GM23338 (cell line): ENCODE results near the gene AGAP1. TPM values are rescaled to one million over a fixed set of nuclear protein-coding genes. Genes with fewer than 3 reads are reported as not detected.

Experiments
- ATAC-seq: fragments of 200-7000 bp; cut with Tn5 transposase; 3 replicates; pipeline ENCODE4 v1.9.1; 2020
- DNase-seq: peaks from one replicate; pipeline ENCODE4 v3.0.0-alpha.2; 2015; ENCODE audit warnings: low spot score
- H2AFZ ChIP-seq: fragments of 200-600 bp; sonication (generic); 2 replicates; pipeline ENCODE4 v1.8.0; 2016; ENCODE audit warnings: antibody characterized with exemption, mild to moderate bottlenecking, moderate library complexity
- H3F3A ChIP-seq: fragments of 200-600 bp; sonication (generic); replicated peaks from 2 replicates; pipeline ENCODE4 v1.8.0; 2017; ENCODE audit warnings: antibody characterized with exemption, mixed run types, low read depth
- H3K27ac ChIP-seq: fragments of 200-600 bp; sonication (generic); 2 replicates; pipeline ENCODE4 v1.6.1; 2016; ENCODE audit warnings: low read depth
- H3K27me3 ChIP-seq: fragments of 200-600 bp; sonication (generic); 2 replicates; pipeline ENCODE4 v1.8.0; 2016; ENCODE audit warnings: mild to moderate bottlenecking, mixed run types, moderate library complexity; ENCODE audit not compliant: insufficient read depth
- H3K36me3 ChIP-seq: fragments of 200-600 bp; sonication (generic); 2 replicates; pipeline ENCODE4 v1.8.0; 2016; ENCODE audit warnings: mild to moderate bottlenecking; ENCODE audit not compliant: insufficient read depth
- H3K4me1 ChIP-seq: fragments of 200-600 bp; sonication (generic); 2 replicates; pipeline ENCODE4 v1.8.0; 2016; ENCODE audit warnings: mild to moderate bottlenecking, moderate library complexity; ENCODE audit not compliant: insufficient read depth
- H3K4me2 ChIP-seq: fragments of 200-600 bp; sonication (generic); 2 replicates; pipeline ENCODE4 v1.7.1; 2017; ENCODE audit warnings: mixed run types
- H3K4me3 ChIP-seq: fragments of 200-600 bp; sonication (generic); 2 replicates; pipeline ENCODE4 v1.6.1; 2016; ENCODE audit warnings: mixed run types
- H3K79me2 ChIP-seq: fragments of 200-600 bp; sonication (generic); replicated peaks from 2 replicates; pipeline ENCODE4 v1.8.0; 2017; ENCODE audit warnings: mild to moderate bottlenecking; ENCODE audit not compliant: insufficient read depth
- H3K9me2 ChIP-seq: fragments of 200-600 bp; sonication (generic); 2 replicates; pipeline ENCODE4 v1.8.0; 2017; ENCODE audit not compliant: insufficient read depth
- H4K20me1 ChIP-seq: fragments of 200-600 bp; sonication (generic); replicated peaks from 2 replicates; pipeline ENCODE4 v1.8.0; 2017; ENCODE audit warnings: mild to moderate bottlenecking; ENCODE audit not compliant: insufficient read depth
- H3K27ac Mint-ChIP-seq: 2 replicates; pipeline ENCODE4 v1.8.0; 2020; ENCODE audit warnings: inconsistent platforms, mild to moderate bottlenecking, moderate library complexity, mixed read lengths
- H3K27me3 Mint-ChIP-seq: 3 replicates; pipeline ENCODE4 v1.8.0; 2022; ENCODE audit warnings: low read depth, mild to moderate bottlenecking, moderate library complexity, mixed read lengths, inconsistent platforms; ENCODE audit not compliant: insufficient read depth, poor library complexity
- H3K36me3 Mint-ChIP-seq: 3 replicates; pipeline ENCODE4 v1.8.0; 2021; ENCODE audit warnings: low read depth, mild to moderate bottlenecking, inconsistent platforms, moderate library complexity, mixed read lengths
- H3K4me1 Mint-ChIP-seq: 3 replicates; pipeline ENCODE4 v1.8.0; 2020; ENCODE audit warnings: mild to moderate bottlenecking, inconsistent platforms, mixed read lengths
- H3K4me3 Mint-ChIP-seq: 3 replicates; pipeline ENCODE4 v1.8.0; 2021; ENCODE audit warnings: moderate library complexity, mild to moderate bottlenecking, inconsistent platforms, mixed read lengths
- H3K9me3 Mint-ChIP-seq: 3 replicates; pipeline ENCODE4 v1.8.0; 2020; ENCODE audit warnings: moderate library complexity, mild to moderate bottlenecking, inconsistent platforms, mixed read lengths
- EZH2phosphoT487 ChIP-seq: fragments of 200-600 bp; sonication (generic); IDR thresholded peaks from one replicate; pipeline ENCODE4 v1.8.1; 2018; ENCODE audit warnings: antibody characterized with exemption; ENCODE audit not compliant: unreplicated experiment
- POLR2AphosphoS5 ChIP-seq: IDR thresholded peaks from 2 replicates; pipeline ENCODE4 v1.6.1; 2016; ENCODE audit warnings: antibody characterized with exemption, low read depth
- STAT1 ChIP-seq: IDR thresholded peaks from one replicate; pipeline ENCODE4 v1.6.1; 2016; ENCODE audit warnings: antibody characterized with exemption; ENCODE audit not compliant: unreplicated experiment
- ZNF114 ChIP-seq: fragments of 250-450 bp; sonication (Bioruptor Pico); IDR thresholded peaks from 2 replicates; pipeline ENCODE4 v1.5.0; 2020; ENCODE audit warnings: mild to moderate bottlenecking, moderate library complexity
- ZNF331 ChIP-seq: fragments of 250-450 bp; sonication (Bioruptor Pico); IDR thresholded peaks from 2 replicates; pipeline ENCODE4 v1.5.0; 2020; ENCODE audit warnings: low read depth, mild to moderate bottlenecking, moderate library complexity
- polyA plus RNA-seq: library from polyadenylated mRNA; unstranded; fragments of >200 nt; fragmentation: Nextera tagmentation; extraction: Ambion mirVana; gene quantifications from 2 replicates; pipeline ENCODE4 v1.2.1, GENCODE V29; 2016
- total RNA-seq: library from RNA; depleted of rRNA; stranded (reverse); fragments of >200 nt; shearing (Covaris generic); gene quantifications from 2 replicates; pipeline ENCODE4 v1.2.3, GENCODE V29; 2014
- TF ChIP-seq, protein P1 (sequence below): fragments of 250-450 bp; sonication (Bioruptor Pico); IDR thresholded peaks from 2 replicates; pipeline ENCODE4 v1.5.0; 2020; ENCODE audit warnings: mild to moderate bottlenecking, moderate library complexity
- TF ChIP-seq, protein P2 (sequence below): IDR thresholded peaks from one replicate; pipeline ENCODE4 v1.6.1; 2018; ENCODE audit warnings: antibody characterized with exemption; ENCODE audit not compliant: unreplicated experiment

The AGAP1 gene
- total and polyA plus RNA-seq, 2 experiments from 2014 or later = 13.3 to 27.9 TPM

DNA sequence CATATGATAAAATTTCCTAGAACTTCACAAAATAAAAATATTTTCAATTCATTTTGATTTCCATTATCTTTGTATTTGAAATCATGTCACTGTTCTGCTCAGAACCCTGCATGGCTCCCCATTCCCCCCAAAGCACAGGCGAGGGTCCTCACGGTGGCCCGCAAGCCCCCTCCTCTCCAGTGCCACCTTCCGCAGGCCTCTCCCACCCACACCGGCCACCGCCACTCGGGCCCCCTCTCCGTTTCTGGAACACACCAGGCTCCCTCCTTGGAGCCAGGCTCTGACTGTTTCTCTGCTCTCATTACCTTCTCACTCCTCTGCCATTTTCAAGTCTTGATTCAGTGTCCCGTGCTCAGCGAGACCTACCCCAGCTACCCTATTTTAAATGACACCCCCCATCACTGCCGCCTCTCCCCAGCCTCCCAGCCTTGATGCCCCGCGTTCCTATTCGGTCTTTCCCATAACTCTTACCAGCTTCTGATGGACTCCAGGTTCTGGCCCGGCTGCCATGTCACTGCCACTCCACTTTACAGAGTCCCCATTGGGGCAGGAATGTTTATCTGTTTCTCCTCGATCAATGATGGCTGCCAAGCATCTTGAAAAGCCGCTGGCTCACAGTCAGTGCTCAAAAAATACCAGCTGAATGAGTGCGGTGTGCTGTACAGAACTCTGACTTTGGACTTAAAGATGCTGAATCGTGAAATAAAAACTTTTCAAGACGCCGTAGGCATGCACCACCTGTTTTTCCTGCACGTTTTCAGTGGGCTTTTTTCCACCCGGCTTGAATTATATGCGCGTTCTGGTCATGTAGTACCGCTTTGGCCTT, 473.3 kb downstream of the AGAP1 start (continued):
- TF ChIP-seq, protein P1, sequence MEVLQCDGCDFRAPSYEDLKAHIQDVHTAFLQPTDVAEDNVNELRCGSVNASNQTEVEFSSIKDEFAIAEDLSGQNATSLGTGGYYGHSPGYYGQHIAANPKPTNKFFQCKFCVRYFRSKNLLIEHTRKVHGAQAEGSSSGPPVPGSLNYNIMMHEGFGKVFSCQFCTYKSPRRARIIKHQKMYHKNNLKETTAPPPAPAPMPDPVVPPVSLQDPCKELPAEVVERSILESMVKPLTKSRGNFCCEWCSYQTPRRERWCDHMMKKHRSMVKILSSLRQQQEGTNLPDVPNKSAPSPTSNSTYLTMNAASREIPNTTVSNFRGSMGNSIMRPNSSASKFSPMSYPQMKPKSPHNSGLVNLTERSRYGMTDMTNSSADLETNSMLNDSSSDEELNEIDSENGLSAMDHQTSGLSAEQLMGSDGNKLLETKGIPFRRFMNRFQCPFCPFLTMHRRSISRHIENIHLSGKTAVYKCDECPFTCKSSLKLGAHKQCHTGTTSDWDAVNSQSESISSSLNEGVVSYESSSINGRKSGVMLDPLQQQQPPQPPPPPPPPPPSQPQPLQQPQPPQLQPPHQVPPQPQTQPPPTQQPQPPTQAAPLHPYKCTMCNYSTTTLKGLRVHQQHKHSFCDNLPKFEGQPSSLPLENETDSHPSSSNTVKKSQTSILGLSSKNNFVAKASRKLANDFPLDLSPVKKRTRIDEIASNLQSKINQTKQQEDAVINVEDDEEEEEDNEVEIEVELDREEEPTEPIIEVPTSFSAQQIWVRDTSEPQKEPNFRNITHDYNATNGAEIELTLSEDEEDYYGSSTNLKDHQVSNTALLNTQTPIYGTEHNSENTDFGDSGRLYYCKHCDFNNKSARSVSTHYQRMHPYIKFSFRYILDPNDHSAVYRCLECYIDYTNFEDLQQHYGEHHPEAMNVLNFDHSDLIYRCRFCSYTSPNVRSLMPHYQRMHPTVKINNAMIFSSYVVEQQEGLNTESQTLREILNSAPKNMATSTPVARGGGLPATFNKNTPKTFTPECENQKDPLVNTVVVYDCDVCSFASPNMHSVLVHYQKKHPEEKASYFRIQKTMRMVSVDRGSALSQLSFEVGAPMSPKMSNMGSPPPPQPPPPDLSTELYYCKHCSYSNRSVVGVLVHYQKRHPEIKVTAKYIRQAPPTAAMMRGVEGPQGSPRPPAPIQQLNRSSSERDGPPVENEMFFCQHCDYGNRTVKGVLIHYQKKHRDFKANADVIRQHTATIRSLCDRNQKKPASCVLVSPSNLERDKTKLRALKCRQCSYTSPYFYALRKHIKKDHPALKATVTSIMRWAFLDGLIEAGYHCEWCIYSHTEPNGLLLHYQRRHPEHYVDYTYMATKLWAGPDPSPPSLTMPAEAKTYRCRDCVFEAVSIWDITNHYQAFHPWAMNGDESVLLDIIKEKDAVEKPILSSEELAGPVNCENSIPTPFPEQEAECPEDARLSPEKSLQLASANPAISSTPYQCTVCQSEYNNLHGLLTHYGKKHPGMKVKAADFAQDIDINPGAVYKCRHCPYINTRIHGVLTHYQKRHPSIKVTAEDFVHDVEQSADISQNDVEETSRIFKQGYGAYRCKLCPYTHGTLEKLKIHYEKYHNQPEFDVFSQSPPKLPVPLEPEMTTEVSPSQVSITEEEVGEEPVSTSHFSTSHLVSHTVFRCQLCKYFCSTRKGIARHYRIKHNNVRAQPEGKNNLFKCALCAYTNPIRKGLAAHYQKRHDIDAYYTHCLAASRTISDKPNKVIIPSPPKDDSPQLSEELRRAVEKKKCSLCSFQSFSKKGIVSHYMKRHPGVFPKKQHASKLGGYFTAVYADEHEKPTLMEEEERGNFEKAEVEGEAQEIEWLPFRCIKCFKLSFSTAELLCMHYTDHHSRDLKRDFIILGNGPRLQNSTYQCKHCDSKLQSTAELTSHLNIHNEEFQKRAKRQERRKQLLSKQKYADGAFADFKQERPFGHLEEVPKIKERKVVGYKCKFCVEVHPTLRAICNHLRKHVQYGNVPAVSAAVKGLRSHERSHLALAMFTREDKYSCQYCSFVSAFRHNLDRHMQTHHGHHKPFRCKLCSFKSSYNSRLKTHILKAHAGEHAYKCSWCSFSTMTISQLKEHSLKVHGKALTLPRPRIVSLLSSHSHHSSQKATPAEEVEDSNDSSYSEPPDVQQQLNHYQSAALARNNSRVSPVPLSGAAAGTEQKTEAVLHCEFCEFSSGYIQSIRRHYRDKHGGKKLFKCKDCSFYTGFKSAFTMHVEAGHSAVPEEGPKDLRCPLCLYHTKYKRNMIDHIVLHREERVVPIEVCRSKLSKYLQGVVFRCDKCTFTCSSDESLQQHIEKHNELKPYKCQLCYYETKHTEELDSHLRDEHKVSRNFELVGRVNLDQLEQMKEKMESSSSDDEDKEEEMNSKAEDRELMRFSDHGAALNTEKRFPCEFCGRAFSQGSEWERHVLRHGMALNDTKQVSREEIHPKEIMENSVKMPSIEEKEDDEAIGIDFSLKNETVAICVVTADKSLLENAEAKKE (CRISPR knock-in tag) = no peak
- TF ChIP-seq, protein P2, sequence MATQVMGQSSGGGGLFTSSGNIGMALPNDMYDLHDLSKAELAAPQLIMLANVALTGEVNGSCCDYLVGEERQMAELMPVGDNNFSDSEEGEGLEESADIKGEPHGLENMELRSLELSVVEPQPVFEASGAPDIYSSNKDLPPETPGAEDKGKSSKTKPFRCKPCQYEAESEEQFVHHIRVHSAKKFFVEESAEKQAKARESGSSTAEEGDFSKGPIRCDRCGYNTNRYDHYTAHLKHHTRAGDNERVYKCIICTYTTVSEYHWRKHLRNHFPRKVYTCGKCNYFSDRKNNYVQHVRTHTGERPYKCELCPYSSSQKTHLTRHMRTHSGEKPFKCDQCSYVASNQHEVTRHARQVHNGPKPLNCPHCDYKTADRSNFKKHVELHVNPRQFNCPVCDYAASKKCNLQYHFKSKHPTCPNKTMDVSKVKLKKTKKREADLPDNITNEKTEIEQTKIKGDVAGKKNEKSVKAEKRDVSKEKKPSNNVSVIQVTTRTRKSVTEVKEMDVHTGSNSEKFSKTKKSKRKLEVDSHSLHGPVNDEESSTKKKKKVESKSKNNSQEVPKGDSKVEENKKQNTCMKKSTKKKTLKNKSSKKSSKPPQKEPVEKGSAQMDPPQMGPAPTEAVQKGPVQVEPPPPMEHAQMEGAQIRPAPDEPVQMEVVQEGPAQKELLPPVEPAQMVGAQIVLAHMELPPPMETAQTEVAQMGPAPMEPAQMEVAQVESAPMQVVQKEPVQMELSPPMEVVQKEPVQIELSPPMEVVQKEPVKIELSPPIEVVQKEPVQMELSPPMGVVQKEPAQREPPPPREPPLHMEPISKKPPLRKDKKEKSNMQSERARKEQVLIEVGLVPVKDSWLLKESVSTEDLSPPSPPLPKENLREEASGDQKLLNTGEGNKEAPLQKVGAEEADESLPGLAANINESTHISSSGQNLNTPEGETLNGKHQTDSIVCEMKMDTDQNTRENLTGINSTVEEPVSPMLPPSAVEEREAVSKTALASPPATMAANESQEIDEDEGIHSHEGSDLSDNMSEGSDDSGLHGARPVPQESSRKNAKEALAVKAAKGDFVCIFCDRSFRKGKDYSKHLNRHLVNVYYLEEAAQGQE = no peak

DNA sequence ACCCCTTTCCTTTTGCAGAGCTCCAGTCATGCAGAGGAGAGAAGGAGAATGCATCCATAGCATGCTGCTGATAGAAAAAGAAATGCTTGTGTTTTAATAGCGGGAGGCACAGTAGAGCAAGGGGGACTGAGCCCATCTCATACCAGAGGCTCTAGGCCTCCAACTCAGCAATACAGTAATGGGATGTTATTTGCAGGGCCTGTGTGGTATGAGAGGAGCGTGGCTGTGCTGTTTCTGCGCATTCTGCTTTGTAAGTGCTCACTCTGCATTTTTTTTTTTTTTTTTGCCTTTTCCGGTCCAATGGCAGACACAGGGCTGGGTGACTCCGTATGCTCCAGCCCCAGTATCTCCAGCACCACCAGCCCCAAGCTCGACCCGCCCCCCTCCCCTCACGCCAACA, 474.3 kb downstream of the AGAP1 start:
- no peaks in the 10 kb centered on the region for H3K9me2 ChIP-seq
- H3K4me1 ChIP-seq = no peaks in the 10 kb centered on the region
- H3F3A ChIP-seq = no peaks in the 10 kb centered on the region
- no peaks in the 10 kb centered on the region for H3K36me3 ChIP-seq
- peaks cover 3% of the 10 kb centered on the region for H3K27me3 Mint-ChIP-seq
- H3K4me3 Mint-ChIP-seq = no peak overlapping the region; the same call in 2 of the 3 replicates
- H3K9me3 Mint-ChIP-seq = no peaks in the 10 kb centered on the region; the same call in 2 of the 3 replicates
- ATAC-seq (no peak), DNase-seq (no peak)
- peaks cover 4% of the 10 kb centered on the region; the same call in 1 of the 3 replicates for H3K36me3 Mint-ChIP-seq
- H3K27me3 ChIP-seq = no peaks in the 10 kb centered on the region
- H3K27ac ChIP-seq = no peak overlapping the region
- peaks cover 11% of the 10 kb centered on the region for H3K4me1 Mint-ChIP-seq
- no peak overlapping the region for H3K27ac Mint-ChIP-seq
- no peak overlapping the region for H3K4me2 ChIP-seq
- no peaks in the 10 kb centered on the region for H4K20me1 ChIP-seq
- no peak overlapping the region for H3K4me3 ChIP-seq
- H3K79me2 ChIP-seq = no peaks in the 10 kb centered on the region
- H2AFZ ChIP-seq = no peak overlapping the region
- TF ChIP-seq ZNF331 (CRISPR knock-in tag) (no peak), STAT1 (no peak), ZNF114 (CRISPR knock-in tag) (no peak), EZH2phosphoT487 (no peak), POLR2AphosphoS5 (no peak)
- TF ChIP-seq, protein P2 = no peak
